Activated CD8-positive, alpha-beta T cell treated with anti-CD3 and anti-CD28 coated beads, Interleukin-2, amount 10 ng/mL, durations not matched to agents 7 days and 5 days (primary cell): ENCODE measurements around the gene NAXD. TPM values are rescaled to one million over a fixed set of nuclear protein-coding genes. Genes with fewer than 3 reads are reported as not detected.

ENCODE experiments used
- ATAC-seq: fragments of 150-1000 bp; cut with Tn5 transposase; one replicate; pipeline ENCODE4 v1.10.0; 2021; ENCODE audit warnings: moderate library complexity
- CTCF ChIA-PET: fragments of 350-600 bp; sonication (Branson Sonifier 250); formaldehyde crosslinking; loops from one replicate; lab custom pipeline; 2021; ENCODE audit warnings: antibody characterized with exemption; lab: Charles Lee
- POLR2A ChIA-PET: fragments of 350-600 bp; sonication (Branson Sonifier 250); formaldehyde crosslinking; loops from one replicate; lab custom pipeline; 2021; ENCODE audit warnings: antibody characterized with exemption; lab: Charles Lee
- DNase-seq: peaks from one replicate; pipeline ENCODE4 v3.0.0-alpha.2; 2020
- H3K27ac Mint-ChIP-seq: one replicate; pipeline ENCODE4 v1.8.0; 2021; ENCODE audit warnings: mild to moderate bottlenecking, mixed read lengths
- H3K27me3 Mint-ChIP-seq: one replicate; pipeline ENCODE4 v1.8.0; 2021; ENCODE audit warnings: low read depth, mixed read lengths
- H3K36me3 Mint-ChIP-seq: one replicate; pipeline ENCODE4 v1.8.0; 2021; ENCODE audit warnings: low read depth, mixed read lengths
- H3K4me1 Mint-ChIP-seq: one replicate; pipeline ENCODE4 v1.8.0; 2021; ENCODE audit warnings: low read depth, mixed read lengths
- H3K4me3 Mint-ChIP-seq: one replicate; pipeline ENCODE4 v1.8.0; 2021; ENCODE audit warnings: mild to moderate bottlenecking, mixed read lengths
- H3K9me3 Mint-ChIP-seq: one replicate; pipeline ENCODE4 v1.8.0; 2022; ENCODE audit warnings: mixed read lengths; ENCODE audit not compliant: insufficient read depth
- total RNA-seq, 2 experiments: library from RNA; stranded (reverse); gene quantifications; one replicate each; pipeline ENCODE4 v1.2.3, GENCODE V29; 2021

The NAXD gene
- total RNA-seq, 2 experiments from 2014 or later, result 23.7 to 24.3 TPM

- Mint-ChIP-seq H3K4me3 (no peak overlapping the region), H3K4me1 (peaks cover 15% of the 10 kb centered on the region), H3K36me3 (no peaks in the 10 kb centered on the region), H3K27ac (no peak overlapping the region), H3K9me3 (no peaks in the 10 kb centered on the region), H3K27me3 (peaks cover 46% of the 10 kb centered on the region)
- ChIA-PET CTCF (no interaction called here), POLR2A (no interaction called here)
- ATAC-seq (no peak), DNase-seq (no peak)
Measured at GRCh38 chr13:110578363-110578762, 37.0 kb upstream of the NAXD start.

DNA sequence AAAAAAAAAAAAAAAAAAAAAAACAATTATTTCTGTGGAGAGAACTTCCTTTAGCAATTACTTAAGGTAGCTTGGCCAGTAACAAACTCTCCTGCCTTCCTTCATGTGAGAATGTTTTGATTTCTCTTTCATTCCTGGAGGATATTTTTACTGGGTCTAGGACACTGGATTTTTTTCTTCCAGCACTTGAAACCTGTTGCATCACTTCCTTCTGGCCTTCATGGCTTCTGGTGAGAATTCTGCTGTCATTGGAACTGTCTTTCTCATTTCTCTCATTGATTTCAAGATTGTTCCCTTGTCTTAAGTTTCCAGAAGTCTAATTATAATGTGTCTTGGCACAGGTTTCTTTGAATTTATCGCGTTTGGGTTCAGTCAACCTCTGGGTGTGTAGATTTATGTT is 34.5 kb upstream of the NAXD start:
- no peaks in the 10 kb centered on the region for H3K9me3 Mint-ChIP-seq
- no peaks in the 10 kb centered on the region for H3K36me3 Mint-ChIP-seq
- no peak overlapping the region for H3K27ac Mint-ChIP-seq
- peaks cover 30% of the 10 kb centered on the region for H3K27me3 Mint-ChIP-seq
- ChIA-PET CTCF (no interaction called here), POLR2A (no interaction called here)
- DNase-seq (no peak), ATAC-seq (no peak)
- no peak overlapping the region for H3K4me3 Mint-ChIP-seq
- H3K4me1 Mint-ChIP-seq, result peaks cover 5% of the 10 kb centered on the region

DNA sequence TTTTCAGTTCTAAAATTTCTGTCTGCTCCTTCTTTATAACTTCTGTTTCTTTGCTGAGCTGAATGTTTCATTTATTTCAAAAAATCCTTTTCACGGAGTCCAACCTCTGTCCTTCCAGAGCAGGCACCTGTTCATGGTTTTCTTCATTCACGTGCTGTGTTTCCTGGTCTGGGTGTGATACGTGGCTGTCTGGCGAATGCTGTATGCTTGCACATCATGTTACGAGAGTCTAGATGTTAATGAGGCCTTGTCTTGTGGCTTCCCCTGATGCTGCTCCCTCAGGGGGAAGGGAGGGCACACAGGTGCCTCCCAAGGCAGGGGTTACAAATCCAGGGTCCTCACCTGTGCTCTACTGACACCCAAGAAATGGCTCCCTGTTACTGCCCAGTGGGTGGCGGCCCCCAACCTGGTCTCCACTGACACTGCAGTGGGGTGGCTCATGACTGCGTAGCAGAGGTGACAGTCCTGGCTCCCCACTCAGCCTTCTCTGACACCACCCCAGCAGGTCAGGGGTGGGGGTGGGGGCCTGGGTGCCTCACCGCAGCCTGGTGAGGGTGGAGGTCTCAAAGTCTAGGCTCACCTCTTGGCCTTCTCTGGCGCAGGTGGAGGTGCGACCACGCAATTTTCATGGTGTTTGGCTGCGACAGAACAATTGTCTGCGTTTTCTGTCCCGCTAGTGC is 33.7 kb upstream of the NAXD start:
- Mint-ChIP-seq H3K9me3 (no peaks in the 10 kb centered on the region), H3K27me3 (peaks cover 29% of the 10 kb centered on the region), H3K36me3 (no peaks in the 10 kb centered on the region), H3K27ac (no peak overlapping the region), H3K4me1 (no peaks in the 10 kb centered on the region), H3K4me3 (no peak overlapping the region)
- POLR2A ChIA-PET, result interaction anchor here (0.6 kb wide), 1 partner anchor 234 kb away, joined by 3 read pairs; no protein-coding TSS in a partner anchor
- CTCF ChIA-PET, result interaction anchor here (0.6 kb wide), 1 partner anchor 645 kb away, joined by 3 read pairs; no protein-coding TSS in a partner anchor
- no peak for ATAC-seq
- no peak for DNase-seq

- Mint-ChIP-seq H3K4me3 (no peak overlapping the region), H3K27ac (no peak overlapping the region), H3K9me3 (no peaks in the 10 kb centered on the region), H3K27me3 (peaks cover 26% of the 10 kb centered on the region), H3K4me1 (no peaks in the 10 kb centered on the region), H3K36me3 (no peaks in the 10 kb centered on the region)
- DNase-seq, result no peak
- CTCF ChIA-PET, result interaction anchor here (0.6 kb wide), 1 partner anchor 645 kb away, joined by 3 read pairs; no protein-coding TSS in a partner anchor
- ATAC-seq, result no peak
- POLR2A ChIA-PET, result interaction anchor here (0.6 kb wide), 1 partner anchor 233 kb away, joined by 3 read pairs; no protein-coding TSS in a partner anchor
Measured at GRCh38 chr13:110582421-110582954, 32.9 kb upstream of the NAXD start.

- no peak for DNase-seq
- Mint-ChIP-seq H3K36me3 (no peaks in the 10 kb centered on the region), H3K27me3 (peaks cover 28% of the 10 kb centered on the region), H3K4me1 (no peaks in the 10 kb centered on the region), H3K9me3 (no peaks in the 10 kb centered on the region), H3K27ac (no peak overlapping the region), H3K4me3 (no peak overlapping the region)
- POLR2A ChIA-PET, result no interaction called here
- CTCF ChIA-PET, result no interaction called here
- no peak for ATAC-seq
Measured at GRCh38 chr13:110583178-110583865, 32.0 kb upstream of the NAXD start.

GRCh38 chr13:110589793-110590390 is 25.5 kb upstream of the NAXD start:
- peaks cover 29% of the 10 kb centered on the region for H3K27me3 Mint-ChIP-seq
- ChIA-PET CTCF (no interaction called here), POLR2A (no interaction called here)
- H3K4me1 Mint-ChIP-seq, result no peaks in the 10 kb centered on the region
- DNase-seq, result no peak
- H3K27ac Mint-ChIP-seq, result no peak overlapping the region
- no peak for ATAC-seq
- no peaks in the 10 kb centered on the region for H3K36me3 Mint-ChIP-seq
- no peaks in the 10 kb centered on the region for H3K9me3 Mint-ChIP-seq
- H3K4me3 Mint-ChIP-seq, result no peak overlapping the region

DNA sequence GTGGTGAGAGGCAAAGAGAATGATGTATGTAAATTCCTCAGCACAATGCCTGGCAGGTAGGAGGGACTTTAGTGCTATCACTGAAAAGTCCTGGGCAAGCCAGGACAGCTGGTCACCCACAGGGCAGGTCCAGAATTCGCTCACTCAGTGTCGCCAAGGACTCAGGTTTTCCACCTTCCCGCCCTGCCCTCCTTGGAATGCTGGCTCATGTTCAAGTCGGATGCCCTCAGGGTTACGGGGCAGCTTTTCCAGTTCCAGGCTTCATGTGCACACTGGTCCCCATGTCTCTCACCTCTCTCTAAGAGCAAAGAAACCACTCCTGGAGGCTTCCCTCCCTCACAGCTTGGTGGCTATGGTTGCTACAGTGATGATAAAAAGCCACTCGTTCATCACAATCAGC is 24.8 kb upstream of the NAXD start:
- Mint-ChIP-seq H3K4me3 (no peak overlapping the region), H3K36me3 (no peaks in the 10 kb centered on the region), H3K9me3 (no peaks in the 10 kb centered on the region), H3K27ac (no peak overlapping the region), H3K4me1 (no peaks in the 10 kb centered on the region), H3K27me3 (peaks cover 29% of the 10 kb centered on the region)
- CTCF ChIA-PET, result no interaction called here
- DNase-seq, result no peak
- POLR2A ChIA-PET, result no interaction called here
- ATAC-seq, result no peak

DNA sequence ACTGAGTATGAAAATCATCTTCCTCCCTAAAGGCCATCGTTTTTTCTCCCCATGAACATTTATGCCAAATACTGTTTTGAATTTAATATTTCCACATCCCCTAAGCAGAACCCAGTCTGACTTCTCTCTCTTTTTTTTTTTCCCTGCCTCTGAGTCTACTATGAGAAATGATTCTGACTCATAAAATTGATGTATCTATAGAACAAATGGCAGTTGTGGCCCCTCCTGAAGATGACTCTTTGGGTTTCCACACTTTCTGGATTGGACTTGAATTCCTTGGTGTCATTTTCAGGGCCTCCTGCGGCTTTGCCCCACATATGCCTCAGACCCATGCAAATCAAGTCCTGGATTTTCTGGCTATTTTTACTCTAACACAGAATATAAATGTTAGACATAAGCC is 22.7 kb upstream of the NAXD start:
- POLR2A ChIA-PET, result no interaction called here
- H3K4me1 Mint-ChIP-seq, result no peaks in the 10 kb centered on the region
- H3K27ac Mint-ChIP-seq, result no peak overlapping the region
- no peaks in the 10 kb centered on the region for H3K36me3 Mint-ChIP-seq
- H3K27me3 Mint-ChIP-seq, result peaks cover 29% of the 10 kb centered on the region
- H3K9me3 Mint-ChIP-seq, result no peaks in the 10 kb centered on the region
- CTCF ChIA-PET, result no interaction called here
- no peak for ATAC-seq
- H3K4me3 Mint-ChIP-seq, result no peak overlapping the region
- DNase-seq, result no peak

GRCh38 chr13:110593430-110594130 is 21.8 kb upstream of the NAXD start:
- ATAC-seq (peak; percentile 76), DNase-seq (peak; percentile 30)
- ChIA-PET POLR2A (interaction anchor here (1.0 kb wide), 1 partner anchor 119 kb away, joined by 3 read pairs; no protein-coding TSS in a partner anchor), CTCF (interaction anchor here (0.6 to 1.7 kb wide), 10 partner anchors 22 to 320 kb away, joined by 3 to 6 read pairs (median 4); partner anchors contain the start of genes ING1 and NAXD)
- H3K9me3 Mint-ChIP-seq, result no peaks in the 10 kb centered on the region
- H3K4me1 Mint-ChIP-seq, result no peaks in the 10 kb centered on the region
- H3K27ac Mint-ChIP-seq, result no peak overlapping the region
- H3K27me3 Mint-ChIP-seq, result peaks cover 23% of the 10 kb centered on the region
- no peaks in the 10 kb centered on the region for H3K36me3 Mint-ChIP-seq
- no peak overlapping the region for H3K4me3 Mint-ChIP-seq

DNA sequence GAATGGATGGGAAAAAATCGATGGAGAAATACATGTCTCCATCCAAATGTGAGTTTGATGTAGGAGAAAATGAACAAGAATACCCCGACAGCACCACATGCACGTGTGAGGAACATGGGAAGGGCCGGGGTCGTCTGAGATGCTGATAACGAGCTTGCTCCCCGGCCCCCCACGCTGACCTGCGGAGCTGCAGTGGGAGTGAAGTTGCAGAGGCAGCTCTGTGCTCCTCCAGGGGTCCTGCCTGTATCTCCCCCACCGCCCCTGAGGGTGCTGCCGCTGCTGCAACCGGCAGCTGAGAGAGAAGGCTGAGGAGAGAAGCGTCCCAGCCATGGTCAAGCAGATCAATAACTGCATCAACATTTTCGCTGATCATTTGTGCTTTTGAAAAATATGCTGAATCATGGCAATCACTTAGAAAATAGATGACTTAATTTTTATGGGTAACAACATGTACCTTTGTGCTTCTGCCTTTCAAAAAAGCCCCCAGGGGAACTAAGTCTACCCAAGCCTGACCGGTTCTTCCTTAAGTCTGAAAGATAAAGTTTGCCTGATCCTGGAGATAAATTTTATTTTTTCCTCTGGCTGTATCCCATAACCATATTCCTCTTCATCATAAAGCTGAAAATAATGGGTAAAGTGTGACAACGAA is 18.2 kb upstream of the NAXD start:
- Mint-ChIP-seq H3K9me3 (no peaks in the 10 kb centered on the region), H3K27me3 (peaks cover 4% of the 10 kb centered on the region), H3K4me3 (no peak overlapping the region), H3K4me1 (no peaks in the 10 kb centered on the region), H3K27ac (no peak overlapping the region), H3K36me3 (no peaks in the 10 kb centered on the region)
- ChIA-PET POLR2A (no interaction called here), CTCF (no interaction called here)
- no peak for DNase-seq
- no peak for ATAC-seq

DNA sequence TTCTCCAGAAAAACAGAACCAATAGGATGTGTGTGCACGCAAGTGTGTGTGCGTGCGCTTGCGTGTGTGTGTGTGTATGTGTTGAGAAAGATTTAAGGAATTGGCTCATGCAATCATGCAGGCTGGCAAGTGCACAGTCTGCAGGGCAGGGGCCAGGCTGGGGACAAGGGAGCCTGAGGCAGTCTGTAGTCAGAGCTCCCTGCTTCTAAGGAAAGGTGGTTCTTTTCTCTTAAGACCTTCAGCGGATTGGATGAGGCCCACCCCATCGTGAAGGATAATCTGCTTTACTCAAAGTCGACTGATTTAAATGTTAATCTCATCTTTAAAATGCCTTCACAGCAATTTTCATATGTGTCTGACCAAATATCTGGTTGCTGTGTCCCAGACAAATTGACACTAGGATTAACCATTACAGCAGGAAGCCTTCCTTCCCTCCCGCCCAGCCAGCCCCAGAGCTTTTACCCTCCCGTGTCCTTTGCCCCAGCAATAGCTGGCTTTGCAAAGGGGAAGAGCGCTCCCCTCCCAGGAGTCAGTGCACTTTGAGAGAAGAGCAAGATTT is 15.0 kb upstream of the NAXD start:
- Mint-ChIP-seq H3K27ac (no peak overlapping the region), H3K9me3 (no peaks in the 10 kb centered on the region), H3K4me1 (no peaks in the 10 kb centered on the region), H3K27me3 (peaks cover 3% of the 10 kb centered on the region), H3K36me3 (no peaks in the 10 kb centered on the region), H3K4me3 (no peak overlapping the region)
- ChIA-PET POLR2A (no interaction called here), CTCF (no interaction called here)
- ATAC-seq (no peak), DNase-seq (no peak)
